Measurements from ENCODE around the gene KLF17.

Gene KLF17

DNA sequence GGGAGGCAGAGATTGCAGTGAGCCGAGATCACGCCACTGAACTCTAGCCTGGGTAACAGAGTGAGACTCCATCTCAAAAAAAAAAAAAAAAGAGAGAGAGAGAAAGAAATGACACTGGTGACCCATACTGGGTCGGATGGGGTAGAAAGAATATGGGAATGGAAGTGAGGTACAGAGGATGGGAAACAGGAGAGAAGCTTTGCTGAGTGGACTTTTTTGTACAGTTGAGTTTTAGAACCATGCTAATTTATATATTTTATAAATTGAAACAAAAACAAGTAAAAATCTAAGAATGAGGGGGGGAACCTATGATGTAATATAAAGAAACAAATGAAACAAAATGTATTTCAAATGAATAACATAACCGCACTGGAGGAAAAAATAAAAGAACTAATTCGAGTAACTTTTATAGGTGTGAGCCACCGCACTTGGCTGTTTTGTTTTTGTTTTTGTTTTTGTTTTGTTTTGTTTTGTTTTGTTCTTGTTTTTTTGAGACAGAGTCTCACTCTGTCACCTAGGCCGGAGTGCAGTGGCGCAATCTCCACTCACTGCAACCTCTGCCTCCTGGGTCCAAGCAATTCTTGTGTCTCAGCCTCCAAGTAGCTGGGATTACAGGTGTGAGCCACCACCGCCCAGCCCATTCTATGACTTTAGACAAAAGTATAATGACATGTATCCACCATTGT is 18.3 kb upstream of the KLF17 start:
- Histone ChIP-seq H3K27ac (ENCODE audit: low read length) (no peak overlapping the region), H3K9ac (ENCODE audit: low read length) (no peak overlapping the region), H3F3A (ENCODE audit: insufficient read depth, low read length) (no peaks in the 10 kb centered on the region), H3K4me1 (ENCODE audit: low read length) (no peaks in the 10 kb centered on the region), H3K9me2 (replicated peaks; ENCODE audit: insufficient read depth, low read length) (no peaks in the 10 kb centered on the region), H3K79me2 (ENCODE audit: low read length) (no peaks in the 10 kb centered on the region), H4K20me1 (ENCODE audit: insufficient read depth, low read length) (no peaks in the 10 kb centered on the region), H3K36me3 (replicated peaks; ENCODE audit: insufficient read depth, low read length) (no peaks in the 10 kb centered on the region), H2AFZ (ENCODE audit: low read length) (no peak overlapping the region), H3K4me3 (ENCODE audit: low read length) (no peak overlapping the region), H3K9me3 (replicated peaks; ENCODE audit: insufficient read depth, low read length) (no peaks in the 10 kb centered on the region), H3K27me3 (replicated peaks; ENCODE audit: insufficient read depth, low read length) (no peaks in the 10 kb centered on the region), H3K4me2 (ENCODE audit: low read depth, low read length) (no peak overlapping the region)
- TF ChIP-seq, protein P1, sequence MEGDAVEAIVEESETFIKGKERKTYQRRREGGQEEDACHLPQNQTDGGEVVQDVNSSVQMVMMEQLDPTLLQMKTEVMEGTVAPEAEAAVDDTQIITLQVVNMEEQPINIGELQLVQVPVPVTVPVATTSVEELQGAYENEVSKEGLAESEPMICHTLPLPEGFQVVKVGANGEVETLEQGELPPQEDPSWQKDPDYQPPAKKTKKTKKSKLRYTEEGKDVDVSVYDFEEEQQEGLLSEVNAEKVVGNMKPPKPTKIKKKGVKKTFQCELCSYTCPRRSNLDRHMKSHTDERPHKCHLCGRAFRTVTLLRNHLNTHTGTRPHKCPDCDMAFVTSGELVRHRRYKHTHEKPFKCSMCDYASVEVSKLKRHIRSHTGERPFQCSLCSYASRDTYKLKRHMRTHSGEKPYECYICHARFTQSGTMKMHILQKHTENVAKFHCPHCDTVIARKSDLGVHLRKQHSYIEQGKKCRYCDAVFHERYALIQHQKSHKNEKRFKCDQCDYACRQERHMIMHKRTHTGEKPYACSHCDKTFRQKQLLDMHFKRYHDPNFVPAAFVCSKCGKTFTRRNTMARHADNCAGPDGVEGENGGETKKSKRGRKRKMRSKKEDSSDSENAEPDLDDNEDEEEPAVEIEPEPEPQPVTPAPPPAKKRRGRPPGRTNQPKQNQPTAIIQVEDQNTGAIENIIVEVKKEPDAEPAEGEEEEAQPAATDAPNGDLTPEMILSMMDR (IDR thresholded peaks at IDR 0.05; ENCODE audit: low read length) = no peak
- no peak for TF ChIP-seq EZH2phosphoT487 (IDR thresholded peaks at IDR 0.05; ENCODE audit: low read length)
- DNase-seq = no peak

DNA sequence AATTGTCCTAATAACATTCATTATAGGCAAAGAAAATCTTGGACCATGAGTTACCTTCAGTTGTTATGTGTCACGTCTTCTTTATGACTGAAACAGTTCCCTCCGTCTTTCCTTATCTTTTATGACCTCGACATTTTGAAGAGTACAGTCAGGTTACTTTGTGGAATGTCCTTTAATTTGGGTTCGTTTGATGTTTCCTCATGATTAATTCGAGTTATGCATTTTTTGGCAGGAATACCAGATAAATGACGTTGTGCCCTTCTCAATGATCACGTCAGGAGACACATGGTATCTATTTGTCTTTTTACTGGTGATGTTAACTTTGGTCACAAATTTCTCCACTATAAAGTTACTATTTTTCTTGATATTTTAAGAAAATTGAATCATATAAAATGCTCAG is 17.3 kb upstream of the KLF17 start:
- no peak overlapping the region for H3K4me2 ChIP-seq (ENCODE audit: low read depth, low read length)
- H3K27me3 ChIP-seq (replicated peaks; ENCODE audit: insufficient read depth, low read length) = no peaks in the 10 kb centered on the region
- H3K9ac ChIP-seq (ENCODE audit: low read length) = no peak overlapping the region
- H3F3A ChIP-seq (ENCODE audit: insufficient read depth, low read length) = no peaks in the 10 kb centered on the region
- no peaks in the 10 kb centered on the region for H3K4me1 ChIP-seq (ENCODE audit: low read length)
- DNase-seq = no peak
- H2AFZ ChIP-seq (ENCODE audit: low read length) = no peak overlapping the region
- no peak overlapping the region for H3K27ac ChIP-seq (ENCODE audit: low read length)
- H3K4me3 ChIP-seq (ENCODE audit: low read length) = no peak overlapping the region
- no peaks in the 10 kb centered on the region for H3K9me3 ChIP-seq (replicated peaks; ENCODE audit: insufficient read depth, low read length)
- TF ChIP-seq, protein P1 (IDR thresholded peaks at IDR 0.05; ENCODE audit: low read length) = no peak
- TF ChIP-seq EZH2 (optimal IDR thresholded peaks at IDR 0.05; ENCODE audit: low read depth, low read length) = no peak
- TF ChIP-seq EZH2phosphoT487 (IDR thresholded peaks at IDR 0.05; ENCODE audit: low read length) = no peak
- H3K36me3 ChIP-seq (replicated peaks; ENCODE audit: insufficient read depth, low read length) = no peaks in the 10 kb centered on the region
- no peaks in the 10 kb centered on the region for H4K20me1 ChIP-seq (ENCODE audit: insufficient read depth, low read length)
- no peaks in the 10 kb centered on the region for H3K79me2 ChIP-seq (ENCODE audit: low read length)
- no peaks in the 10 kb centered on the region for H3K9me2 ChIP-seq (replicated peaks; ENCODE audit: insufficient read depth, low read length)

DNA sequence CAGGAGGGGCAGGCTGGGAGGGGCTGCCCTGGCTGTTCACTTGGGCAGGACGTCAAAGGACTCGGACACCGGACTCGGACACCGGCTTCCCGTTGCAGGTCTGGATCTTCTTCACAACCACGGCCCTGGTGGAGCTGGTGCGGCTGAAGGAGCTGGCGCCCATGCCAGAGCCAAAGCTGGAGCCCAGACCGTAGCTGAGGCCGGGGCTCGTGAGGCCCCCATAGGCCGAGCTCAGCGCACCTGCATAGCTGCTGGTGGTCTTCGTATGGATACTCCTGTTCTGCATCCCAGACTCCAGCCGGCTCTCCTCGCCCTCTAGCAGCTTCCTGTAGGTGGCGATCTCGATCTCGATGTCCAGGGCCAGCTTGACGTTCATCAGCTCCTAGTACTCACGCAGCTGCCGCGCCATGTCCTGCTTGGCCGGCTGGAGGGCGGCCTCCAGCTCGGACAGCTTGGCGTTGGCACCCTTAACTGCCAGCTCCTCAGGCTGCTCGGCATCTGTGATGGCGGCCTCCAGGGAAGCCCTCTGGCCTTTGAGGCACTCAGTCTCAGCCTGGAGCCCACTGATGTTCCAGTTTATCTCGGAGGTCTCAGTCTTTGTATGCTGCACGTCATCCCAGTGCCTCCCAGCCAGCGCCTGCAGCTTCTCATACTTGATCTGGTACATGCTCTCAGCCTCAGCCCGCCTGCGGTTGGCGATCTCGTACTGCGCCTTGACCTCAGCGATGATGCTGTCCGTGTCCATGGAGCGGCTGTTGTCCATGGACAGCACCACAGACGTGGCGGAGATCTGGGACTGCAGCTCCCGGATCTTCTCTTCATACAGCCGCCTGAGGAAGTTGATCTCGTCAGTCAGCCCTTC is 15.1 kb upstream of the KLF17 start:
- no peak overlapping the region for H3K4me2 ChIP-seq (ENCODE audit: low read depth, low read length)
- H3K9ac ChIP-seq (ENCODE audit: low read length) = no peak overlapping the region
- H3F3A ChIP-seq (ENCODE audit: insufficient read depth, low read length) = no peaks in the 10 kb centered on the region
- H3K9me3 ChIP-seq (replicated peaks; ENCODE audit: insufficient read depth, low read length) = no peaks in the 10 kb centered on the region
- no peaks in the 10 kb centered on the region for H4K20me1 ChIP-seq (ENCODE audit: insufficient read depth, low read length)
- no peaks in the 10 kb centered on the region for H3K9me2 ChIP-seq (replicated peaks; ENCODE audit: insufficient read depth, low read length)
- H3K4me1 ChIP-seq (ENCODE audit: low read length) = no peaks in the 10 kb centered on the region
- no peaks in the 10 kb centered on the region for H3K36me3 ChIP-seq (replicated peaks; ENCODE audit: insufficient read depth, low read length)
- no peaks in the 10 kb centered on the region for H3K27me3 ChIP-seq (replicated peaks; ENCODE audit: insufficient read depth, low read length)
- no peak overlapping the region for H2AFZ ChIP-seq (ENCODE audit: low read length)
- TF ChIP-seq, protein P1 (IDR thresholded peaks at IDR 0.05; ENCODE audit: low read length) = peak; percentile 17; the same call in 1 of the 2 replicates
- no peak for TF ChIP-seq EZH2phosphoT487 (IDR thresholded peaks at IDR 0.05; ENCODE audit: low read length)
- no peak for TF ChIP-seq EZH2 (optimal IDR thresholded peaks at IDR 0.05; ENCODE audit: low read depth, low read length)
- H3K79me2 ChIP-seq (ENCODE audit: low read length) = no peaks in the 10 kb centered on the region
- DNase-seq = no peak
- no peak overlapping the region for H3K4me3 ChIP-seq (ENCODE audit: low read length)
- no peak overlapping the region for H3K27ac ChIP-seq (ENCODE audit: low read length)

Measured in MM.1S (cell line).